Stimulated activated memory B cell treated with anti-CD40 and anti-IgM and Interleukin-4, amounts not matched to agents 10 μg/mL and 1 μg/mL and 100 μg/mL, for 72 hours (primary cell): ENCODE results near the gene SORL1-AS1.

ENCODE experiments used
- ATAC-seq: fragments of 150-1000 bp; cut with Tn5 transposase; 2 replicates; pipeline ENCODE4 v1.10.0; 2021
- H3K27ac Mint-ChIP-seq: one replicate; pipeline ENCODE4 v1.8.0; 2022; ENCODE audit warnings: mild to moderate bottlenecking, mixed read lengths
- H3K27me3 Mint-ChIP-seq: one replicate; pipeline ENCODE4 v1.8.0; 2022; ENCODE audit warnings: mixed read lengths
- H3K36me3 Mint-ChIP-seq: one replicate; pipeline ENCODE4 v1.8.0; 2022; ENCODE audit warnings: mixed read lengths
- H3K4me1 Mint-ChIP-seq: one replicate; pipeline ENCODE4 v1.8.0; 2022; ENCODE audit warnings: mixed read lengths
- H3K4me3 Mint-ChIP-seq: one replicate; pipeline ENCODE4 v1.8.0; 2022; ENCODE audit warnings: mild to moderate bottlenecking, moderate library complexity, mixed read lengths
- H3K9me3 Mint-ChIP-seq: one replicate; pipeline ENCODE4 v1.8.0; 2022; ENCODE audit warnings: mixed read lengths

Gene SORL1-AS1

DNA sequence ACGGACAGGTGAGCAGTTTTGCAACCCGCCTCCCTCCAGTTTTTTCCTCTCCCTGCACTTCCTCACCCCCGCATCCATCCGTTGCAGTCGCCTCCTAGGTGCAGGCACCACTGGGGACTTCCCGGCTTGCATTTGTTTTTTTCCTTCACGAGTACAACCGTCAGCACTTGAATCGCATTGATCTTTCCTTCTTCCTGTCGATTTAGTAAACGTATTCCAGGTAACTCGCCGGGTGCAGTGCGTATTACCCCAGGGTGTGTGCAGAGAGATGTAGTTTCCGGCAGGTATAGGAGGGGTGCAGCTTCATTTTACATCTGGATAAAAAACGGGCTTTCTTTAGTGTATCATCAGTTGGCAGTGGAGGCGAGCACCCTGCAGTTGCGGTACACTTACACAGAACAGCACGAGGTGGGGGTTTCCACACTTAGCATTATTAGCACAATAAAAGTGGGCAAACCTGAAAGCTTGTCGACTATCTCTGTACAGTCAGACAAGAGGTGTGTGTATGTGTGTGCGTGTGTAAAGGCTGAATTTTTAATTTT, at the start of gene SORL1-AS1:
TSS of gene SORL1-AS1 (minus strand) at position 359 of the 542 bp plus-strand sequence.
- Mint-ChIP-seq H3K27me3 (peaks cover 18% of the 10 kb centered on the region), H3K27ac (peak within 1 kb of the TSS; percentile 89), H3K36me3 (no peaks in the 10 kb centered on the region), H3K4me3 (peak within 1 kb of the TSS; percentile 89), H3K9me3 (no peaks in the 10 kb centered on the region), H3K4me1 (peaks cover 59% of the 10 kb centered on the region)
- peak; percentile 66 for ATAC-seq

- ATAC-seq: no peak
- peaks cover 6% of the 10 kb centered on the region for H3K27me3 Mint-ChIP-seq
- H3K27ac Mint-ChIP-seq: no peak overlapping the region
- H3K4me1 Mint-ChIP-seq: peaks cover 6% of the 10 kb centered on the region
- peaks cover 21% of the 10 kb centered on the region for H3K36me3 Mint-ChIP-seq
- H3K9me3 Mint-ChIP-seq: peaks cover 10% of the 10 kb centered on the region
- no peak overlapping the region for H3K4me3 Mint-ChIP-seq
Measured at GRCh38 chr11:121500717-121501116, 48.0 kb upstream of the SORL1-AS1 start.

DNA sequence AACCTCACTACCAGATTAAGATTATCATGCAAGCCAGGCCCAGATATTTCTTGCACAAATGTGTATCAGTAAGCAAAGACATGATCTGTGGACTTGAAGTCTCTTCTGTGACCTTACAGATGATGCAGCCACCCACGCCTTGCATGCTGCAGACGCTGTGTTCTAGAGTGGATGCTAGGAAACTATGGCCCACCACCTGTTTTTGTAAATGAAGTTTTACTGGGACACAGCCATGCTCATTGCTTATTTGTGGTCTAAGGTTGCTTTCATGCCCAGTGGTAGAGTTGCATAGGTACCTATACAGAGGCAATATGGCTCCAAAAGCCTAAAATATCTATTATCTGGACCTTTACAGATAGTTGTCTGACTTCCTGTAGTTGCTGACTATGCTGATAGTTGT, 47.5 kb upstream of the SORL1-AS1 start:
- H3K36me3 Mint-ChIP-seq: peaks cover 17% of the 10 kb centered on the region
- H3K4me3 Mint-ChIP-seq: no peak overlapping the region
- peaks cover 9% of the 10 kb centered on the region for H3K27me3 Mint-ChIP-seq
- H3K4me1 Mint-ChIP-seq: peaks cover 11% of the 10 kb centered on the region
- H3K27ac Mint-ChIP-seq: no peak overlapping the region
- ATAC-seq: no peak
- peaks cover 7% of the 10 kb centered on the region for H3K9me3 Mint-ChIP-seq

- Mint-ChIP-seq H3K27me3 (peaks cover 9% of the 10 kb centered on the region), H3K36me3 (peaks cover 10% of the 10 kb centered on the region), H3K4me3 (no peak overlapping the region), H3K4me1 (peaks cover 20% of the 10 kb centered on the region), H3K9me3 (peaks cover 5% of the 10 kb centered on the region), H3K27ac (no peak overlapping the region)
- no peak for ATAC-seq
Measured at GRCh38 chr11:121499405-121499804, 46.6 kb upstream of the SORL1-AS1 start.

DNA sequence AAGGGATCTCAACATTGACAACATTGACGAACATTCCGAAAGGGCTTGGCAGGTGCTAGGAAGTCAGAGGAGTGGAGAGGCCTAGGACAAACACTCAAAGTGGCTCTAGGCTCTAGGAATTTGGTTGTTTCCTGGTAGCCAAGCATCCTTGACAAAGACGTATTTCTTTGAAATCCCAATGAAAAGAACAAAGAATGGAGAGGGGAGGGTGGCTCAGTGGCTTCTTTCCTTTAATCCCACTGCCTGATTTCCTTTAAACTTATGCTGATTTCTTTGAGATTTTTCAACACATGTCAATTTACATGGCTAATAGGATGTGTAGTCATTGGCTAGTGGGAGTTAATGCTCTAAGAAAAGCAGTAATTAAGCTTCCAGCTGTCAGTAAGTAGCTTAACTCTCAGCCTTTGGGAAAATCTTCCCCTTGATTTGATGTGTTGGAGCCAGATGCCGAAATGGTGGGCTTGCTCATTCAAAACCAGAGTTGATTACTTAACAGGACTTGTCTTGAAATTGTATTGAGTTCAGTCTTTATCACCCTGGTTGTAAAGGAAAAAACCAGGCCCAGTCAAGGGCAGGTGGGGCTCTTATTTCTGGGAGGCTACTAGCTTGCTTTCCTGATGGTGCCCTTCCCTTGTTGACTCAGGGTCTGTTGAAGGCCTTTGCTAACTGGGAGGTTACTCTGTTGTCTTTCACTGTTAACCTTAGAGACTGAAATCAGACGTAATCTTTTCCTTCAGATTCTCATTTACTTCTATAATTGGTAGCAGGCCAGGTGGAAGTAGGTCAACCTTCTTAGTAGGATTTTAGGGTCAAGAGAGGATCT, 44.6 kb upstream of the SORL1-AS1 start:
- Mint-ChIP-seq H3K4me1 (peaks cover 32% of the 10 kb centered on the region), H3K27ac (no peak overlapping the region), H3K4me3 (no peak overlapping the region), H3K9me3 (peaks cover 5% of the 10 kb centered on the region), H3K36me3 (peaks cover 10% of the 10 kb centered on the region), H3K27me3 (peaks cover 9% of the 10 kb centered on the region)
- no peak for ATAC-seq

GRCh38 chr11:121494355-121495099, 41.8 kb upstream of the SORL1-AS1 start:
- peaks cover 9% of the 10 kb centered on the region for H3K27me3 Mint-ChIP-seq
- H3K4me3 Mint-ChIP-seq: peak overlapping the region; percentile 53
- H3K36me3 Mint-ChIP-seq: peaks cover 7% of the 10 kb centered on the region
- no peaks in the 10 kb centered on the region for H3K9me3 Mint-ChIP-seq
- H3K27ac Mint-ChIP-seq: no peak overlapping the region
- peaks cover 32% of the 10 kb centered on the region for H3K4me1 Mint-ChIP-seq
- ATAC-seq: peak; percentile 71

DNA sequence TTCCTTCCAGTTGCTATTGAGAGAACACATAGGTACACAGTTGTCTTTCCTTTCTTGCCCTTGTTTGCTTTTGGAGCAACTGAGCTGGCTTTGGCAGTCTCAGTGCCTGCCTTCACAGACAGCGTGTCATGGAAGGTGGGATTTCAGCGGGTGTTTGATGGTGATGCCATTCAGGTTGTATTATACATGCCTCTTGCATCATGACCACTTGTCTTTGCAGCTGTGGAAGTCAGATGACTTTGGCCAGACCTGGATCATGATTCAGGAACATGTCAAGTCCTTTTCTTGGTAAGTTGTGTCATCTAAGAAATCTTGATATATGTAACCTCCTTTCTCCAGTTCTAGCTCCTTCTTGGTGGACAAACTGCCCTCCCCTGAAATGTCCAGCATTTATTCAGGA, 37.1 kb upstream of the SORL1-AS1 start:
- peaks cover 26% of the 10 kb centered on the region for H3K4me1 Mint-ChIP-seq
- no peak overlapping the region for H3K4me3 Mint-ChIP-seq
- no peak for ATAC-seq
- H3K9me3 Mint-ChIP-seq: no peaks in the 10 kb centered on the region
- H3K36me3 Mint-ChIP-seq: peaks cover 26% of the 10 kb centered on the region
- no peaks in the 10 kb centered on the region for H3K27me3 Mint-ChIP-seq
- no peak overlapping the region for H3K27ac Mint-ChIP-seq

- Mint-ChIP-seq H3K27ac (no peak overlapping the region), H3K9me3 (no peaks in the 10 kb centered on the region), H3K36me3 (peaks cover 32% of the 10 kb centered on the region), H3K27me3 (no peaks in the 10 kb centered on the region), H3K4me3 (no peak overlapping the region), H3K4me1 (peaks cover 22% of the 10 kb centered on the region)
- ATAC-seq: no peak
Measured at GRCh38 chr11:121488641-121489040, 35.9 kb upstream of the SORL1-AS1 start.

GRCh38 chr11:121488170-121488569, 35.4 kb upstream of the SORL1-AS1 start:
- H3K27ac Mint-ChIP-seq: no peak overlapping the region
- peaks cover 33% of the 10 kb centered on the region for H3K36me3 Mint-ChIP-seq
- no peak overlapping the region for H3K4me3 Mint-ChIP-seq
- peaks cover 21% of the 10 kb centered on the region for H3K4me1 Mint-ChIP-seq
- no peaks in the 10 kb centered on the region for H3K27me3 Mint-ChIP-seq
- ATAC-seq: no peak
- no peaks in the 10 kb centered on the region for H3K9me3 Mint-ChIP-seq

- H3K4me1 Mint-ChIP-seq: peaks cover 28% of the 10 kb centered on the region
- H3K4me3 Mint-ChIP-seq: no peak overlapping the region
- no peaks in the 10 kb centered on the region for H3K9me3 Mint-ChIP-seq
- peaks cover 33% of the 10 kb centered on the region for H3K36me3 Mint-ChIP-seq
- no peak for ATAC-seq
- no peaks in the 10 kb centered on the region for H3K27me3 Mint-ChIP-seq
- no peak overlapping the region for H3K27ac Mint-ChIP-seq
Measured at GRCh38 chr11:121487191-121487590, 34.4 kb upstream of the SORL1-AS1 start.

DNA sequence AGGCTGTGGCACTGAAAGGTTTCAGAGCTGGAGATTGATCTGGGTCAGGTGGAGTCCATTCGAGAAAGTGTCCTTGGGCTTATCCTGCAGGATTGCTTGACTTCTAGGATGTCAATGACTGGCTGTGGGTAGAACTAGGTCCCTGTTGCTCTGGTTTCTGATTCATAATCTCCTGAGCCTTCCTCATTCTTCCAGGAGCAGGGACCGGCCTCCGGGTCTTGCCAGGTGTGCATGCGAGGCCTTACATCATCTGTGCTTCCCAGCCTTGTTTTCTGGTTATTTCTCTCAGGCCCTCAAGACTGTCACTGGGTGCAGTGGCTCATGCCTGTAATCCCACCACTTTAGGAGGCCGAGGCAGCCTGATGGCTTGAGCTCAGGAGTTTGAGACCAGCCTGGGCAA, 33.3 kb upstream of the SORL1-AS1 start:
- H3K4me3 Mint-ChIP-seq: no peak overlapping the region
- no peaks in the 10 kb centered on the region for H3K27me3 Mint-ChIP-seq
- H3K27ac Mint-ChIP-seq: no peak overlapping the region
- H3K9me3 Mint-ChIP-seq: no peaks in the 10 kb centered on the region
- no peak for ATAC-seq
- peaks cover 35% of the 10 kb centered on the region for H3K4me1 Mint-ChIP-seq
- H3K36me3 Mint-ChIP-seq: peaks cover 33% of the 10 kb centered on the region

GRCh38 chr11:121485216-121485615, 32.4 kb upstream of the SORL1-AS1 start:
- H3K9me3 Mint-ChIP-seq: no peaks in the 10 kb centered on the region
- H3K4me3 Mint-ChIP-seq: no peak overlapping the region
- peaks cover 35% of the 10 kb centered on the region for H3K4me1 Mint-ChIP-seq
- no peak for ATAC-seq
- no peak overlapping the region for H3K27ac Mint-ChIP-seq
- no peaks in the 10 kb centered on the region for H3K27me3 Mint-ChIP-seq
- H3K36me3 Mint-ChIP-seq: peaks cover 33% of the 10 kb centered on the region

- no peak for ATAC-seq
- H3K27me3 Mint-ChIP-seq: no peaks in the 10 kb centered on the region
- peaks cover 30% of the 10 kb centered on the region for H3K4me1 Mint-ChIP-seq
- H3K9me3 Mint-ChIP-seq: no peaks in the 10 kb centered on the region
- H3K4me3 Mint-ChIP-seq: no peak overlapping the region
- peaks cover 20% of the 10 kb centered on the region for H3K36me3 Mint-ChIP-seq
- peak overlapping the region; percentile 4 for H3K27ac Mint-ChIP-seq
Measured at GRCh38 chr11:121483805-121484480, 31.2 kb upstream of the SORL1-AS1 start.

GRCh38 chr11:121482231-121483129, 29.7 kb upstream of the SORL1-AS1 start:
- Mint-ChIP-seq H3K27ac (peak overlapping the region; percentile 63), H3K4me3 (peak overlapping the region; percentile 43), H3K4me1 (peaks cover 26% of the 10 kb centered on the region), H3K36me3 (peaks cover 13% of the 10 kb centered on the region), H3K9me3 (no peaks in the 10 kb centered on the region), H3K27me3 (no peaks in the 10 kb centered on the region)
- peak; percentile 91 for ATAC-seq
